Kasumi-1 (cell line): ENCODE data around the gene MPV17L2.
"Not testable (repeated sequence)": the region's sequence is repeated elsewhere in the genome, so short reads cannot be mapped to it uniquely, and the experiment has no call there.

Experiments used
- DNase-seq, 2 experiments: peaks; one replicate each; lab custom pipeline; 2025; lab: John Stamatoyannopoulos, UW

MPV17L2 gene

GRCh38 chr19:18193388-18194180, 566 bp downstream of the MPV17L2 start:
- DNase-seq, result peak in 1 of 2 experiments; percentile 11

- DNase-seq, result no peak
Observed at GRCh38 chr19:18194181-18194530, 1.1 kb downstream of the MPV17L2 start.

- no peak for DNase-seq
Observed at GRCh38 chr19:18194554-18195238, 1.7 kb downstream of the MPV17L2 start.

GRCh38 chr19:18196511-18196845, 3.5 kb downstream of the MPV17L2 start:
- no peak for DNase-seq

- DNase-seq, result no peak
Observed at GRCh38 chr19:18197306-18197705, 4.3 kb downstream of the MPV17L2 start.

GRCh38 chr19:18197941-18198340, 4.9 kb downstream of the MPV17L2 start:
- no peak for DNase-seq

- no peak for DNase-seq
Observed at GRCh38 chr19:18198374-18198773, 5.4 kb downstream of the MPV17L2 start.

GRCh38 chr19:18202397-18202777, 9.4 kb downstream of the MPV17L2 start:
- no peak for DNase-seq

GRCh38 chr19:18202778-18203407, 9.9 kb downstream of the MPV17L2 start:
- DNase-seq, result peak; percentile 27 to 44

GRCh38 chr19:18203408-18203862, 10.4 kb downstream of the MPV17L2 start:
- DNase-seq, result peak in 1 of 2 experiments; percentile 46

GRCh38 chr19:18203863-18204393, 10.9 kb downstream of the MPV17L2 start, which contains the start of gene RAB3A:
Gene RAB3A, minus strand, starts transcription at chr19:18204042. Its CDS starts 1,302 bp downstream, at chr19:18202740.
- DNase-seq, result peak; percentile 99

GRCh38 chr19:18204394-18205199, 11.6 kb downstream of the MPV17L2 start:
- DNase-seq, result peak; percentile 87 to 93

- DNase-seq, result peak; percentile 64 to 70
Observed at GRCh38 chr19:18205200-18205892, 12.3 kb downstream of the MPV17L2 start.

GRCh38 chr19:18206018-18206417, 13.0 kb downstream of the MPV17L2 start:
- no peak for DNase-seq

GRCh38 chr19:18208098-18208951, 15.3 kb downstream of the MPV17L2 start:
- DNase-seq, result peak; percentile 18 to 37

- DNase-seq, result not testable (repeated sequence)
Observed at GRCh38 chr19:18209912-18210311, 16.9 kb downstream of the MPV17L2 start.

- DNase-seq, result no peak
Observed at GRCh38 chr19:18211683-18212082, 18.7 kb downstream of the MPV17L2 start.

GRCh38 chr19:18214779-18215433, 21.9 kb downstream of the MPV17L2 start:
- DNase-seq, result no peak

GRCh38 chr19:18216789-18217188, 23.8 kb downstream of the MPV17L2 start:
- DNase-seq, result no peak

GRCh38 chr19:18218159-18218558, 25.1 kb downstream of the MPV17L2 start:
- DNase-seq, result no peak
